ENCODE results near the gene H1-8. TPM values are rescaled to one million over a fixed set of nuclear protein-coding genes. Genes with fewer than 3 reads are reported as not detected.
A peak's percentile ranks its signal among the peaks of the same experiment; 100 is the strongest.
"Not testable (repeated sequence)": the region's sequence is repeated elsewhere in the genome, so short reads cannot be mapped to it uniquely, and the experiment has no call there.

Gene H1-8
- total RNA-seq, 1 donor = not detected

- no peak for DNase-seq (ENCODE audit: low read depth in 2 of 3, low spot score in 2 of 3)
Measured at GRCh38 chr3:129531699-129532098, 11.3 kb upstream of the H1-8 start.

- no peak for DNase-seq (ENCODE audit: low read depth in 2 of 3, low spot score in 2 of 3)
Measured at GRCh38 chr3:129532261-129532660, 10.7 kb upstream of the H1-8 start.

- no peak for DNase-seq (ENCODE audit: low read depth in 2 of 3, low spot score in 2 of 3)
Measured at GRCh38 chr3:129533406-129533805, 9.6 kb upstream of the H1-8 start.

GRCh38 chr3:129534428-129535027, 8.4 kb upstream of the H1-8 start:
- no peak for DNase-seq (ENCODE audit: low read depth in 2 of 3, low spot score in 2 of 3)

GRCh38 chr3:129535075-129535474, 7.9 kb upstream of the H1-8 start:
- DNase-seq (ENCODE audit: low read depth in 2 of 3, low spot score in 2 of 3) = no peak

- DNase-seq (ENCODE audit: low read depth in 2 of 3, low spot score in 2 of 3) = no peak
Measured at GRCh38 chr3:129536374-129536667, 6.7 kb upstream of the H1-8 start.

- no peak for DNase-seq (ENCODE audit: low read depth in 2 of 3, low spot score in 2 of 3)
Measured at GRCh38 chr3:129536804-129537203, 6.2 kb upstream of the H1-8 start.

GRCh38 chr3:129539206-129539605, 3.8 kb upstream of the H1-8 start:
- DNase-seq (ENCODE audit: low read depth in 2 of 3, low spot score in 2 of 3) = no peak

- no peak for DNase-seq (ENCODE audit: low read depth in 2 of 3, low spot score in 2 of 3)
Measured at GRCh38 chr3:129540776-129541516, 2.0 kb upstream of the H1-8 start.

- DNase-seq (ENCODE audit: low read depth in 2 of 3, low spot score in 2 of 3) = no peak
Measured at GRCh38 chr3:129542747-129543146, 228 bp upstream of the H1-8 start.

GRCh38 chr3:129543999-129544398, 1.0 kb downstream of the H1-8 start:
- DNase-seq (ENCODE audit: low read depth in 2 of 3, low spot score in 2 of 3) = no peak

- DNase-seq (ENCODE audit: low read depth in 2 of 3, low spot score in 2 of 3) = not testable (repeated sequence)
Measured at GRCh38 chr3:129545951-129546350, 3.0 kb downstream of the H1-8 start.

GRCh38 chr3:129547241-129547640, 4.3 kb downstream of the H1-8 start:
- no peak for DNase-seq (ENCODE audit: low read depth in 2 of 3, low spot score in 2 of 3)

- no peak for DNase-seq (ENCODE audit: low read depth in 2 of 3, low spot score in 2 of 3)
Measured at GRCh38 chr3:129548104-129548965, 5.4 kb downstream of the H1-8 start.

- DNase-seq (ENCODE audit: low read depth in 2 of 3, low spot score in 2 of 3) = peak in 2 of 3 donors; percentile 20 to 25
Measured at GRCh38 chr3:129549006-129549800, 6.2 kb downstream of the H1-8 start.

- DNase-seq (ENCODE audit: low read depth in 2 of 3, low spot score in 2 of 3) = peak in 1 of 3 donors; percentile 21
Measured at GRCh38 chr3:129549805-129550204, 6.8 kb downstream of the H1-8 start.

GRCh38 chr3:129552287-129553050, 9.5 kb downstream of the H1-8 start:
- DNase-seq (ENCODE audit: low read depth in 2 of 3, low spot score in 2 of 3) = no peak

- DNase-seq (ENCODE audit: low read depth in 2 of 3, low spot score in 2 of 3) = no peak
Measured at GRCh38 chr3:129553171-129553570, 10.2 kb downstream of the H1-8 start.

- peak in 2 of 3 donors; percentile 12 to 41 for DNase-seq (ENCODE audit: low read depth in 2 of 3, low spot score in 2 of 3)
Measured at GRCh38 chr3:129553719-129554118, 10.7 kb downstream of the H1-8 start.

All from hematopoietic multipotent progenitor cell (in vitro differentiated cells).